Vein endothelial cell (primary cell): ENCODE results near the gene SUOX. TPM values are rescaled to one million over a fixed set of nuclear protein-coding genes. Genes with fewer than 3 reads are reported as not detected.

ENCODE experiments used
- total RNA-seq: library from RNA; depleted of rRNA; stranded (reverse); fragments of >200 nt; gene quantifications from 2 replicates; pipeline ENCODE4 v1.2.3, GENCODE V29; 2012

SUOX gene
- total RNA-seq, result 20.9 and 25.8 TPM in 2 replicates

DNA sequence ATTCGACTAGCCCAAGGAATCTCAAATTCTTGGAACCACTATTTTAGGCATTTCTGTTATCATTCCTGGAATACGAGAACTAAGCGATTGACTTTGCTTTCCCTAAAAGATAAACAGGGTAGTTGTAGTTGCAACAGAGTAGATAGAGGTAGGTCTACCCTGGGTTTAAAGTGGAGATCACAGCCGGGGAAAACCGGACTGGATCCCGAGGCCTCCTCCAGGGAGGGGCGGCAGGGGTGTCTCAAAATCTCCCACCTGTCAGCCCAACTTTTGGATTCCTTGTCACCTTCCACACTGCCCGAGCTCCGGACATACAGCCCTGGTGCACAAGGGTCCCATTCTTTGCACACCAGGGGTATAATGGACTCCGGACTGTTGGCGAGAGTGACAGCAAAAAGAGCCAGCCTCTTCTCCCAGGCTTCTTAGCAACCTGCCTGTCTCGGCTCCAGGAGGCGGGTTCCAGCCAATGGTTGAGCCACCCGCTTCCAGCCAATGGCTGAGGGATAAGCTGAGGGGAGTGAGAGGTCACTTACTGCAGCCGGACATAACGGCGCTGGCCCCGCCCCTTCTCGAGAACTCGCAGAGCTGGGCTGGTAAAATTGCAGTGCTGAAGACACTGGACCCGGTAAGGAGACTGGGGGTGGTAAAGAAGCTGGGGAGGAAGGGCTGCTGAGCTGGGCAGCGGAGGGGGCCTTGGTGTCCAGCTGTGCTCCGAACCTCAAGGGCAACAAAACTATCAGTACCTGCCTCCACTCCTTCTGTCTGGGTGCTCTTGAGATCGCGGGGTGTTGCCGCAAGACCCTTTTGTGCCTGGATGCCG lies at the start of gene SUOX:
SUOX (plus strand) TSS at position 562 of the 820 bp plus-strand sequence. CDS start 4,946 bp downstream, outside the sequence.

DNA sequence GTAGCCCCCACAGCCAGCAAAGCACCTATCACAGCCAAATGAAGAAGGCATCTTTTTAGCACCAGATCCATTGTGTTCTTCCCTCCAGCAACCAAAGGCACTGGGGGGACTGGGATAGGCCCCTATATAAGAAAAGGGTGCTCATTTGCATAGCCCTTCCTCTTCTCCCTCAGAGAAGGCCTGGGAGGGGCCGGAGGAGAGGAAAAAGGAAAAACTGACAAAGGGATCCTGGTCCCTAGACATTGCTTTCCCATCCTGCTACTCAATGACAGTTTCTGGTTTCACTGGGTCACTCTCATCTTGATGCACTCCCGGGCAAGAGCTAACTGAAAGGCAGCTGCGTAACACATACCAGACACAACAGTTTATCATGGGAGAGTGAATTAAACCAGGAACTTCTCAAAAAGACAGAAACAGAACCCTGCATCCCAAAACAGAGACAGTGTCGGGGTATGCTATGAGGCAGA lies 31.1 kb upstream of the SUOX start, which contains the start of gene PMEL:
PMEL (minus strand) TSS at position 102 of the 467 bp plus-strand sequence; CDS start at position 71, 31 bp downstream.

DNA sequence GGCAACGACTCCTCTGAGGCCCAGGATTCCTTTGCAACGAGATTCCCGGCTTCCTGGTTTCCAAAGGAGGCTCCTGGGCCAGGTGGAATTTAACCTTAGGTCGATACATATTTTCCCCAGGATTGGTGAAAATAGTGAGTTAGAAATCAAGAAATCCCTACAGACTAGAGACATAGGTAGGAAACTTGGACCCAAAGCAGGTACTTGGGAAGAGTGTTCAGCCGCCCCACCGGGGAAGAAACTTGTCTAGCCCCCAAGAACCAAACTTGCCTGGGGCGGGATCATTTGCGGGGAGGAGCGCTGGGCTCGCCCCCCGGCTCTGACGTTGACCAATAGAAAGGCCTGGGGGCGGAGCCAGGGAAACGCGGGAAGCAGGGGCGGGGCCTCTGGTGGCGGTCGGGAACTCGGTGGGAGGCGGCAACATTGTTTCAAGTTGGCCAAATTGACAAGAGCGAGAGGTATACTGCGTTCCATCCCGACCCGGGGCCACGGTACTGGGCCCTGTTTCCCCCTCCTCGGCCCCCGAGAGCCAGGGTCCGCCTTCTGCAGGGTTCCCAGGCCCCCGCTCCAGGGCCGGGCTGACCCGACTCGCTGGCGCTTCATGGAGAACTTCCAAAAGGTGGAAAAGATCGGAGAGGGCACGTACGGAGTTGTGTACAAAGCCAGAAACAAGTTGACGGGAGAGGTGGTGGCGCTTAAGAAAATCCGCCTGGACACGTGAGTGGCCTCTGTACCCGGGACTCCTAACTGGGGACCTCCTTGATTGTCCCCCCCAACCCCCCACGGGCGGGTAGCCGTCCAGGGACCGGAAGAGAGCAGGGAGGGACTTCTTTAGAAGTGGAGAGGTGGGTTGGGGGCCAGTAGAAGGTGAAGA lies 30.4 kb upstream of the SUOX start, which contains the start of gene CDK2:
CDK2 (plus strand) TSS at position 423 of the 874 bp plus-strand sequence; CDS start at position 602, 179 bp downstream.

DNA sequence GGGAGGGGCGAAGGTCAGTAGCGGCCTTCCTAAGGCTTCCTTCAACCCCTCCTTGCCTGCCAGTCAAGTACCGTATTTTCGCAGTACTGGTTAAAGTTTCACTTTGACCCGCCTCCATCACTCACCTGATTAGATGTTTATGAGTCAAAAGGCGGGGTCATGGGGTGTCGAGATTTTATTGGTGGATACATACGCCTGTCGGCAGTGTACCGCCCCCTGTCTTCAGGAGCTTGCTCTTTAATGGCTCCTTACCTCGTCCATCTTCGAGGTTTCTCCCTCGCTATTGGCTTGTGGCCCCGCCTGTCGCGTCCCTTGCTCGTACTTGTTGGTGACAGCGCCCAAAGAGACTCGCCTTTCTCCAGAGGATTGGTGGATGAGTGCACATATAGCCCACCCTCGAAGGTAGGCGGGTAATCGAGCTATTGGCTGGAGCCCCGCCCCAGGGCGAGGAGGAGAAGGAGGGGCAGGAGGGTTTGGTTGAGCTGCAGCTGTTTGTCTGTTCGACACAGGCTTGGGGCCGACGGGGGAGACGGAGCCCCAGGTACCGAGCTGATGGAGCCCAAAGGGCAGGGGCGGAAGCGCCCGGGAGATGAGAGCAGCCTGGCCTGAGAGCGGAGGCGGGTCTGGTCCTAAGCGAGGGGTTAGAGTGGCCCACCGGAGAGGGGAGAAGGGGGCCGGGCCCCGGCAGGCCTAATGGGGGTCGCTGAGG lies 23.3 kb upstream of the SUOX start, which contains the start of gene RAB5B:
RAB5B (plus strand) TSS at position 480 of the 709 bp plus-strand sequence. CDS start 12,883 bp downstream, outside the sequence.

DNA sequence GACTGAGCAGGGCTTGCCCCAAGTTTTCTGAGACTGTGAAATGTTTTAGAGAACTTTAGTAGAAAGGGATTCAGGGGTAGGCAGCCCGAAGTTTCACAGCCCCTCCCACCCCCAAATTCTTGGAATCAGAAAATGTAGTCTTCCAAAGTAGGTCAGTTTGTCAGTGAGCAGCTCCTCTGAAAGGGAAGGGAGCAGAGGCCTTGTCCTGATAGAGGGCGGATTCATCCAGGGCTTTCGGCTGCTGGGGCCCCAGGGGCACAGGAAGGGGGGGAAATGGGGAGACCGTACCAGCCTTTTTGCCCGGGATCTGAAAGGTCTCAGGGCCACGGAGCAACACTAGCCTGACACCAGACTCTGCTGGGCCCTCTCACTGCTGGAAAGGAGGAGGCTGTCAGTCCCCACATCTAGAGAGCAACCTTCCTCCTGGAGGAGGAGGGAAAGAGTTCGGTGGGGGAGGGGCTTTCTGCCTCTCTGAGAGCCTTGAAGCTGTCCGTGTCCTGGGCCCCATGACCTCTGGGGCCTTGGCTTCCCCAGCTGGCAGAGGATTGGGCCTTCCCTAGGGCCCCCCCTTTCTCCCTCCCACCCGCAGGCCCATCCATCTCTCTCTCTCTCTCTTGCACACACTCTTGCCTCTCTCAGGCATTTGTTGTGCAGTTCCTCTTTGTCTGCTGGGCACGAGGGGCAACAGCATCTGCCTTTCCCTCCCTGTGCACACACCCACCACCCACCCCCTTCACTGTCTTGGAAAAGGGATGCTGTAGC lies 23.5 kb downstream of the SUOX start, which contains the start of gene IKZF4:
IKZF4 (plus strand) TSS at position 621 of the 762 bp plus-strand sequence. CDS start 451 bp downstream, outside the sequence.

DNA sequence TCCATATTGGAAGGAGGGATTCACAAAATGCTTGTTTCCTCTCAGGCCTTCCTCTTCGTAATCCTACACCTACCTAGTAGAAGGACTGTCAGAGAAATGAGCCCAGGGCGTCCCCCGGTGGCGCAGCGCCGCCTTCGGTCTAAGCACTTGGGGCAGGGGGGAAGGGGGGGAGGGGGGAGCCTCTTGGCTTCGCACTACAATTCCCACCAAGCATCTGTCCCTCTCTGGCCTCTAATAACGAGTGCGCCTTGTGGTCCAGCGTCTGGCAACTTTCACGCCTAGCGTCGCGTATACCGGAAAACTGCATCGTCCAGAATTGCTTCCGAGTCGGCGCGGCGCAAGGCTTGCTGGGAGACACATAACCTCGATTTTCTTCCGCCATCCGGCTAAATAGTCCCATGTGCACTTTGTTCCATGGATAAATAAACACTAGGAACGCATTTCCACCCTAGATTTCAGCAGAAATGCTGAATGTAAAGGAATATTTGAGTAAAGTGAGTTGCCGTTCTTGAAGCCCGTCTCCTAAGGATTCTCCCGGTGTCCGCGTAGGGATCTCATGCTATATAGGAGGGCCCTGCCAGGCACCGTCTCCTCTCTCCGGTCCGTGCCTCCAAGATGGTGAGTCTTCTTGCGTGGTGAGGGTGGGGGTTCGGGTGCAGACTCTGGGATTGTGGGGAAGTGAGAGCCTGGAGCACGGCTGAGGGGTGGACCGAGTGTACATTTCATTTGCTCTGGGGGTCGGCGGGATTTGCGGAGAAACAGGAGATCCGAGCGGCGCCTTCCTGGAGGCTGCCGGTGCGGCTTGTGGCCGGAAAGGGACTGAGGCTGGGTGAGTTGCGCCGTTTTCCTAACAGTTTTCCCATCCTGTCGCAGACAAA lies 44.7 kb downstream of the SUOX start, which contains the start of gene RPS26:
RPS26 (plus strand) TSS at position 367 of the 878 bp plus-strand sequence; CDS start at position 616, 249 bp downstream.

Other genes starting within 250 kb of the SUOX start
- 62.7 and 89.0 TPM in 2 replicates for gene SARNP, start 179.6 kb upstream of the SUOX start, total RNA-seq
- 20.9 and 23.6 TPM in 2 replicates for gene ORMDL2, start 179.2 kb upstream of the SUOX start, total RNA-seq
- gene DNAJC14, start 167.7 kb upstream of the SUOX start, total RNA-seq, result 41.0 and 46.4 TPM in 2 replicates
- 0.65 and 0.86 TPM in 2 replicates for gene MMP19, start 154.3 kb upstream of the SUOX start, total RNA-seq
- 28.7 and 34.0 TPM in 2 replicates for gene PYM1, start 69.4 kb upstream of the SUOX start, total RNA-seq
- 34.0 and 42.0 TPM in 2 replicates for gene DGKA, start 66.1 kb upstream of the SUOX start, total RNA-seq
- 1.3 and 2.1 TPM in 2 replicates for gene PMEL, start 31.2 kb upstream of the SUOX start, total RNA-seq
- gene CDK2, start 30.4 kb upstream of the SUOX start, total RNA-seq, result 27.1 and 33.1 TPM in 2 replicates
- 75.8 and 83.0 TPM in 2 replicates for gene RAB5B, start 23.2 kb upstream of the SUOX start, total RNA-seq
- gene IKZF4, start 23.8 kb downstream of the SUOX start, total RNA-seq, result 0.67 and 0.98 TPM in 2 replicates
- gene RPS26, start 44.6 kb downstream of the SUOX start, total RNA-seq, result 615 and 807 TPM in 2 replicates
- gene ERBB3, start 82.9 kb downstream of the SUOX start, total RNA-seq, result 0.33 and 0.48 TPM in 2 replicates
- gene PA2G4, start 107.3 kb downstream of the SUOX start, total RNA-seq, result 183 and 261 TPM in 2 replicates
- gene RPL41, start 119.4 kb downstream of the SUOX start, total RNA-seq, result 1,748 and 2,622 TPM in 2 replicates
- gene ZC3H10, start 121.0 kb downstream of the SUOX start, total RNA-seq, result 7.2 and 7.8 TPM in 2 replicates
- gene ESYT1, start 131.0 kb downstream of the SUOX start, total RNA-seq, result 331 and 343 TPM in 2 replicates
- 70.0 and 90.5 TPM in 2 replicates for gene MYL6B, start 155.3 kb downstream of the SUOX start, total RNA-seq
- gene MYL6, start 161.1 kb downstream of the SUOX start, total RNA-seq, result 1,838 and 2,061 TPM in 2 replicates
- 69.6 and 70.5 TPM in 2 replicates for gene SMARCC2, start 192.2 kb downstream of the SUOX start, total RNA-seq
- gene RNF41, start 224.6 kb downstream of the SUOX start, total RNA-seq, result 92.1 and 143 TPM in 2 replicates
- 30.2 and 33.0 TPM in 2 replicates for gene NABP2, start 227.1 kb downstream of the SUOX start, total RNA-seq
- gene SLC39A5, start 232.8 kb downstream of the SUOX start, total RNA-seq, result not detected in 2 replicates